Fibroblast of lung (primary cell): Measurements from ENCODE around the gene FLRT2. TPM values are rescaled to one million over a fixed set of nuclear protein-coding genes. Genes with fewer than 3 reads are reported as not detected.

Experiments
- DNase-seq, 2 donors: peaks; one replicate each; pipeline versions ENCODE4 v3.0.0 to v3.0.0-alpha.2; 2010; ENCODE audit warnings: low read depth in 2 of 2
- H2AFZ ChIP-seq: 2 replicates; pipeline ENCODE4 v1.5.1; 2012; ENCODE audit warnings: low read length, control low read depth, inconsistent platforms
- H3K27ac ChIP-seq: 2 replicates; pipeline ENCODE4 v1.5.1; 2011; ENCODE audit warnings: low read length, control low read depth; ENCODE audit not compliant: insufficient read depth
- H3K27me3 ChIP-seq: 2 replicates; pipeline ENCODE4 v1.5.1; 2011; ENCODE audit warnings: mild to moderate bottlenecking, low read length; ENCODE audit not compliant: control insufficient read depth, insufficient read depth
- H3K36me3 ChIP-seq: 2 replicates; pipeline ENCODE4 v1.5.1; 2011; ENCODE audit warnings: low read length; ENCODE audit not compliant: control insufficient read depth, insufficient read depth
- H3K4me1 ChIP-seq: 2 replicates; pipeline ENCODE4 v1.5.1; 2011; ENCODE audit warnings: low read length; ENCODE audit not compliant: control insufficient read depth, insufficient read depth; ENCODE audit errors: extremely low read depth
- H3K4me2 ChIP-seq: 2 replicates; pipeline ENCODE4 v1.5.1; 2011; ENCODE audit warnings: low read length, control low read depth; ENCODE audit not compliant: insufficient read depth; ENCODE audit errors: extremely low read depth
- H3K4me3 ChIP-seq, 4 experiments: fragments of 200-600 bp in 1 of 4; sonication (generic) in 1 of 4; replicated peaks in 1 of 4; 2 replicates each; pipeline ENCODE4 v1.5.1; 2011 to 2016; ENCODE audit warnings: low read length in 4 of 4, low read depth in 3 of 4, mild to moderate bottlenecking in 3 of 4, control low read depth in 2 of 4, inconsistent platforms in 1 of 4, mixed read lengths in 1 of 4; ENCODE audit not compliant: insufficient read depth in 1 of 4; ENCODE audit errors: control extremely low read depth in 1 of 4
- H3K79me2 ChIP-seq: 2 replicates; pipeline ENCODE4 v1.5.1; 2012; ENCODE audit warnings: mild to moderate bottlenecking, low read length, inconsistent platforms; ENCODE audit not compliant: control insufficient read depth, insufficient read depth
- H3K9ac ChIP-seq: 2 replicates; pipeline ENCODE4 v1.5.1; 2011; ENCODE audit warnings: mild to moderate bottlenecking, low read length, control low read depth; ENCODE audit not compliant: insufficient read depth
- H3K9me3 ChIP-seq: 2 replicates; pipeline ENCODE4 v1.5.1; 2012; ENCODE audit warnings: low read depth, low read length; ENCODE audit not compliant: control insufficient read depth, insufficient read depth
- H4K20me1 ChIP-seq: 2 replicates; pipeline ENCODE4 v1.5.1; 2011; ENCODE audit warnings: low read length; ENCODE audit not compliant: control insufficient read depth, insufficient read depth; ENCODE audit errors: extremely low read depth
- EZH2 ChIP-seq: IDR thresholded peaks from 2 replicates; pipeline ENCODE4 v1.5.1; 2012; ENCODE audit warnings: low read length, control low read depth, mild to moderate bottlenecking; ENCODE audit errors: missing control alignments
- polyA plus RNA-seq, 2 donors: library from polyadenylated mRNA; depleted of rRNA in 1 of 2; stranded (reverse) in 1 of 2; unstranded in 1 of 2; fragments of >200 nt; gene quantifications; 2 replicates each; pipeline ENCODE4 v1.2.1, GENCODE V29; 2011 to 2012; ENCODE audit warnings: missing spikeins in 1 of 2
- total RNA-seq: library from RNA; depleted of rRNA; stranded (reverse); fragments of >200 nt; gene quantifications from 2 replicates; pipeline ENCODE4 v1.2.1, GENCODE V29; 2014
- TF ChIP-seq, protein P1 (sequence below), 2 donors: IDR thresholded peaks in 1 of 2; conservative IDR thresholded peaks in 1 of 2; 1 replicate in 1 of 2; 2 replicates in 1 of 2; pipeline ENCODE4 v1.5.1; 2011 to 2012; ENCODE audit warnings: low read length in 2 of 2, control low read depth in 1 of 2, inconsistent platforms in 1 of 2, low read depth in 1 of 2, mild to moderate bottlenecking in 1 of 2

The FLRT2 gene
- total and polyA plus RNA-seq, 2 donors (not counting 1 experiment from before 2014, with no cell fraction given), result 4.6 to 14.5 TPM

DNA sequence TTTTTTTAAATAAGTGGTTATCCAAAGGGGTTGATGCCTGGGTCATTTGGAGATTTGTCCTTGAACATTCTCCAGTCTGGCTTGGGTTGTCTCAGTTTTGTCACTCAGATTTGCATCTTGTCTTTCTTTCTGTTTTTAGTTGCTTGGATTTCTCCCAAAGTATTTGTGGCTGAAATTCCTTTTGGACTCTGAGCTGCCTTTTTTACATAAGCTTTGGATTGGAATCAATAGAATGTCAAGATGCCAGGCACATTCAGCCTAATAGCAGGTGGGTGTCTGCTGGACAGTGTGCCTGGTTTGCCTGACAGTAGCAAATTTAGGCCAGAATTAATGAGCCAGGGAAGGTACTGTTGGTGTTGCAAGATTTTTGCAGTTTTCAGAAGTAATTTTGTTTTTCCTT is 50.0 kb downstream of the FLRT2 start:
- H3K27ac ChIP-seq, result no peak overlapping the region
- H3K36me3 ChIP-seq, result no peaks in the 10 kb centered on the region
- H3K79me2 ChIP-seq, result no peaks in the 10 kb centered on the region
- no peaks in the 10 kb centered on the region for H3K9me3 ChIP-seq
- H2AFZ ChIP-seq, result no peak overlapping the region
- no peak overlapping the region for H3K4me3 ChIP-seq
- no peak overlapping the region for H3K9ac ChIP-seq
- no peak overlapping the region for H3K4me2 ChIP-seq
- no peak for TF ChIP-seq EZH2
- TF ChIP-seq, protein P1, sequence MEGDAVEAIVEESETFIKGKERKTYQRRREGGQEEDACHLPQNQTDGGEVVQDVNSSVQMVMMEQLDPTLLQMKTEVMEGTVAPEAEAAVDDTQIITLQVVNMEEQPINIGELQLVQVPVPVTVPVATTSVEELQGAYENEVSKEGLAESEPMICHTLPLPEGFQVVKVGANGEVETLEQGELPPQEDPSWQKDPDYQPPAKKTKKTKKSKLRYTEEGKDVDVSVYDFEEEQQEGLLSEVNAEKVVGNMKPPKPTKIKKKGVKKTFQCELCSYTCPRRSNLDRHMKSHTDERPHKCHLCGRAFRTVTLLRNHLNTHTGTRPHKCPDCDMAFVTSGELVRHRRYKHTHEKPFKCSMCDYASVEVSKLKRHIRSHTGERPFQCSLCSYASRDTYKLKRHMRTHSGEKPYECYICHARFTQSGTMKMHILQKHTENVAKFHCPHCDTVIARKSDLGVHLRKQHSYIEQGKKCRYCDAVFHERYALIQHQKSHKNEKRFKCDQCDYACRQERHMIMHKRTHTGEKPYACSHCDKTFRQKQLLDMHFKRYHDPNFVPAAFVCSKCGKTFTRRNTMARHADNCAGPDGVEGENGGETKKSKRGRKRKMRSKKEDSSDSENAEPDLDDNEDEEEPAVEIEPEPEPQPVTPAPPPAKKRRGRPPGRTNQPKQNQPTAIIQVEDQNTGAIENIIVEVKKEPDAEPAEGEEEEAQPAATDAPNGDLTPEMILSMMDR (conservative IDR thresholded peaks at IDR 0.05 in 1 of 2, IDR thresholded peaks at IDR 0.05 in 1 of 2; ENCODE audit: low read depth in 1 of 2, low read length in 2 of 2), result no peak
- no peaks in the 10 kb centered on the region for H4K20me1 ChIP-seq
- no peaks in the 10 kb centered on the region for H3K4me1 ChIP-seq
- DNase-seq, result peak in 1 of 2 donors; percentile 58
- H3K27me3 ChIP-seq, result no peaks in the 10 kb centered on the region

GRCh38 chr14:85580536-85581140 is 50.7 kb downstream of the FLRT2 start:
- no peaks in the 10 kb centered on the region for H3K9me3 ChIP-seq
- no peak overlapping the region for H3K4me2 ChIP-seq
- no peaks in the 10 kb centered on the region for H4K20me1 ChIP-seq
- DNase-seq, result peak in 1 of 2 donors; percentile 63
- H3K27ac ChIP-seq, result no peak overlapping the region
- no peaks in the 10 kb centered on the region for H3K79me2 ChIP-seq
- H3K4me3 ChIP-seq, result no peak overlapping the region
- no peak overlapping the region for H3K9ac ChIP-seq
- H3K27me3 ChIP-seq, result no peaks in the 10 kb centered on the region
- TF ChIP-seq, protein P1 (conservative IDR thresholded peaks at IDR 0.05 in 1 of 2, IDR thresholded peaks at IDR 0.05 in 1 of 2; ENCODE audit: low read depth in 1 of 2, low read length in 2 of 2), result no peak
- TF ChIP-seq EZH2, result no peak
- H2AFZ ChIP-seq, result no peak overlapping the region
- no peaks in the 10 kb centered on the region for H3K36me3 ChIP-seq
- no peaks in the 10 kb centered on the region for H3K4me1 ChIP-seq

GRCh38 chr14:85581691-85582090 is 51.7 kb downstream of the FLRT2 start:
- H3K79me2 ChIP-seq, result no peaks in the 10 kb centered on the region
- H3K4me1 ChIP-seq, result no peaks in the 10 kb centered on the region
- no peak for TF ChIP-seq EZH2
- TF ChIP-seq, protein P1 (conservative IDR thresholded peaks at IDR 0.05 in 1 of 2, IDR thresholded peaks at IDR 0.05 in 1 of 2; ENCODE audit: low read depth in 1 of 2, low read length in 2 of 2), result no peak
- H3K9ac ChIP-seq, result no peak overlapping the region
- H2AFZ ChIP-seq, result no peak overlapping the region
- no peak overlapping the region for H3K4me3 ChIP-seq
- H3K36me3 ChIP-seq, result no peaks in the 10 kb centered on the region
- no peaks in the 10 kb centered on the region for H4K20me1 ChIP-seq
- no peaks in the 10 kb centered on the region for H3K9me3 ChIP-seq
- DNase-seq, result no peak
- no peak overlapping the region for H3K27ac ChIP-seq
- no peaks in the 10 kb centered on the region for H3K27me3 ChIP-seq
- H3K4me2 ChIP-seq, result no peak overlapping the region
